ENCODE results near the gene SIAE.

GRCh38 chr11:124640666-124641065 is 32.9 kb downstream of the SIAE start:
- TF ChIP-seq CTCF (conservative IDR thresholded peaks at IDR 0.05) (no peak; the same call in 1 of the 2 replicates), ZFX (IDR thresholded peaks at IDR 0.05) (no peak)
